ENCODE results near the gene POLR2H.

The POLR2H gene

DNA sequence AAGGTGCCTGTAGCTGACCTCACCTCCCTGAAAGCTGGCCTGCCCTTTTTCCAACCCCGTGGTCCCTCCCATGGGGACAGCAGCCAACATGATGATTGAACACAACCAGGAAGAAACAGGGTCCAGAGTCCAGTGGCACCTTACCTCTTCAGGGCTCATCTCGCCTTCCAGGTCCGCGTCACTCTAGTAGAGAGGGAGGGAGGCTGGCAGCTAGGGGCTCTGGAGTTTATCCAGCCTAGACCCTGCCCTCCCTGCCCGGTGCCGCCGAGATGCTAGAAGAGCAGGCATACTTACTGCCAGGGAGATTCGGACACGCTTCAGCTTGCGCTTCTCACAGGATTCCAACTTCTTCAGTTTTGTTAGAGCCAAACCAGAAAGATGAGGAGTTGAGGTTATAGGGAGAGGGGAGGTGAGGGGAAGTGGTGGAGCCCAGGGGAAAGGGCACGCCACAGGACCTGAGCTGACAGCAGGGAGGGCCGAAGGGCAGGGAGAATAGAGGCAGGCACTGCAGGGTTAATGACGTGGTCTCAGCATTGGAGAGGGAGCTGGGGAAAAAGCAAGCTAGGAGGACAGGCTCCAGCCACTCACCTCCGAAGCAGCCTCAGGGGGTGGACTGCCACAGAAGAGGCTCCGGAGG, 9.2 kb upstream of the POLR2H start:
- DNase-seq = no peak

- DNase-seq = no peak
Observed at GRCh38 chr3:184352897-184353545, 8.5 kb upstream of the POLR2H start.

GRCh38 chr3:184353546-184353941, 8.0 kb upstream of the POLR2H start:
- DNase-seq = no peak

DNA sequence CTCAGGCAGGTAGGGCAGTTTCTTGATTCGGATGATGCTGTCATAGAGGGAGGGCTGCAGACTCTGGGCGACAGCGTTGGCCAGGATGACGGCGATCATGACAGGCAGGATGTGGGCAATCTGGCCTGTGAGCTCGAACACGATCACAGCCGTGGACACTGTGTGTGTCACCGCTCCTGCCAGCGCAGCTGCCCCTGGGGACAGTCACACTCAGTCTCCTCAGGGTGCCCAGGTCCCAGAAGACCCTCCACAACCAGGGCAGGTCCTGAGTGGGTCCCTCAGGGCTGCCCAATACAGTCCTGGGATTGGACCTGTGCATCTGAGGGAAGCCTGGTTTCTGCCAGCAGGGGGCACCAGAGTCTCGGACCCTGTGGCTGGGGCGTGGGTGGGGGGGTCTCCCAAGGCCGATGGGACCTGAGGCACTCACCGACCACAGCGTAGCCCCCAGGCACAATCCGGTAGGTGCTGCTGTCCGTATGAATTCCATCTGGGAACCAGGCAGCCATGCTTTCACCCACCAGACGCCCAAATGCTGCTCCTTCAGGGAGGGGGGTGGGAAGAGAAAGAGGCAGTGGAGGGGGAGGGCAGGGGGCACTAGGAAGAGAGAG, 7.3 kb upstream of the POLR2H start:
- peak in 2 of 14 donors; percentile 18 to 40 for DNase-seq

GRCh38 chr3:184354754-184355153, 6.8 kb upstream of the POLR2H start:
- no peak for DNase-seq

- no peak for DNase-seq
Observed at GRCh38 chr3:184355261-184356040, 6.1 kb upstream of the POLR2H start.

DNA sequence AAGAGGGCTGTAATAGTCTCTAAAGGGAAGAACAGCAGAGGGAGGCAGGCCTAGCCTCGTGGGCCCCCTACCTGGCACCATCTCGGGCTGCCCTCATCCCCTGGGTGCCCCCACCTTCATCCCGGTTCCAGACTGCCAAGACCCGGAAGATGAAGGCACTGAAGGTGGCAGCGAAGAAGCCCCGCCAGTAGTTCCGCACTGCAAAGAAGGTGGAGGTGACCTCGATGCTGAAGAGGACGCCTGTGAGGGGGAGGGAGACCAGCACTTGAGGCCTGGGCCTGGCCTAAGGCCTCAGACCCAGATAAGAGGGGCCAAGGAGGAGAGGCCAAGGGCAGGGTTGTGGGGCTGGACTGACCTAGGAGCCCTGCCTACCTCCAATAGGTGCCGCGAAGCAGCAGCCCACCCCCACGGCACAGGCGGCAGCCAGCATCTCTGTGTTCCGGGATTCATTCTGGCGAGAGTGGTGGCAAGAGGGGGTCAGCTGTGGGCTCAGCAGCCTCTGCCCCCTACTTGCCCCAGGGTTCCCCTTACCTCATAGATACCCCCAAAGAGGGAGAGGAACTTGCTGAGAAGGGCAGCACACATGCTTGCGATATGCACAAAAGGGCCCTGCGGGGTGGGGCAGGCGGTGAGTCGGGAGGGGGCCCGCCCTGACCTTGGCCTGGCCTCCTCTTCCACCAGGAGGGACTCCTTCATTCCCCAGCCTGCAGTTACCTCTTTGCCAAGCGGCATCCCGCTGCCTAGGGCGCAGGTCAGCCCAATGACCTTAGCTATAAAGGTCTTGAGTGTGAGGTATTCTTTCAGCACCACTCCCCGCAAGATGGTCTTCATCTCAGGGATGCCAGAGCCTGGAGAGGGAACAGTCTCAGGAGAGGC, 4.0 kb upstream of the POLR2H start:
- DNase-seq = no peak

- no peak for DNase-seq
Observed at GRCh38 chr3:184358124-184358767, 3.3 kb upstream of the POLR2H start.

DNA sequence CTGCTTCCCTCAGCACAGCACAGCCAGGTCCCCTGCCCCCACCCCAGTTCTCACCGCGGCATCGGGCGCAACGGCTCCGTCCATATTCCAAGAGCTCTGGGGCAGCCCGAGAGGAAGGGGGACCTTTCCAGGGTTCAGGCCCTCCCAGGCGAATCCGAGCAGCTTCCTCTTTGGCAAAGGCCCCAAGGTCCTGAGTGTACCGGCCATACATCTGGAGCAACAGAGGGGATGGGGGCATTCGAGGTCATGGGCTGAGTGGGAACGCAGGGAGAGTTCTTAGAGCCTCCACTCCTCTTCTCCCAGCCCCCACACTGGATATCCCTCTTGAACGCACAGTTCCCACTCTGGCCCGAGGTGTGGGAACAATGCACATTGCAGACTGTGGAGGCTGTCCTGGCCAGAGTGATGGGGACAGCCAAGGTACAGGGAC, 2.6 kb upstream of the POLR2H start:
- no peak for DNase-seq

DNA sequence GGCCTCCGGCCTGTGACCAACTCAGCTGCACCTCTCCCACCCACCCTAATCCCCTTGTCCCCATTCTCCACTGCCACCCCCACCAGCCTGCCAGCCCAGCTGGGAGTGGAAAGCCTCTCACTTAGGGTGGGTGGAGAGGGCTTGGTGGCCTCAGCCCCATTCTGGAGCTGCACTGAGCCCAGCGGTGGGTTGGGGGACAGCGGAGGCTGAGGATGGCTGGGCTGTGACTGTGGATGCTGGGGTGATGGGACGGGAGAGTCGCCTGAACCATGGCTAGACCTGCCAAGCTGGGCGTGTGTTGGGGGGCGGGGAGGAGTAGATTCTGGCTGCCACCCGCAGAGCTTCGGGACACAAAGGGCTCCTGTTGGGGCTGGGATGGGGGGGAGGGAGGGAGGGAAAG, 1.9 kb upstream of the POLR2H start:
- peak in 12 of 14 donors; percentile 20 to 74 (median 62) for DNase-seq

DNA sequence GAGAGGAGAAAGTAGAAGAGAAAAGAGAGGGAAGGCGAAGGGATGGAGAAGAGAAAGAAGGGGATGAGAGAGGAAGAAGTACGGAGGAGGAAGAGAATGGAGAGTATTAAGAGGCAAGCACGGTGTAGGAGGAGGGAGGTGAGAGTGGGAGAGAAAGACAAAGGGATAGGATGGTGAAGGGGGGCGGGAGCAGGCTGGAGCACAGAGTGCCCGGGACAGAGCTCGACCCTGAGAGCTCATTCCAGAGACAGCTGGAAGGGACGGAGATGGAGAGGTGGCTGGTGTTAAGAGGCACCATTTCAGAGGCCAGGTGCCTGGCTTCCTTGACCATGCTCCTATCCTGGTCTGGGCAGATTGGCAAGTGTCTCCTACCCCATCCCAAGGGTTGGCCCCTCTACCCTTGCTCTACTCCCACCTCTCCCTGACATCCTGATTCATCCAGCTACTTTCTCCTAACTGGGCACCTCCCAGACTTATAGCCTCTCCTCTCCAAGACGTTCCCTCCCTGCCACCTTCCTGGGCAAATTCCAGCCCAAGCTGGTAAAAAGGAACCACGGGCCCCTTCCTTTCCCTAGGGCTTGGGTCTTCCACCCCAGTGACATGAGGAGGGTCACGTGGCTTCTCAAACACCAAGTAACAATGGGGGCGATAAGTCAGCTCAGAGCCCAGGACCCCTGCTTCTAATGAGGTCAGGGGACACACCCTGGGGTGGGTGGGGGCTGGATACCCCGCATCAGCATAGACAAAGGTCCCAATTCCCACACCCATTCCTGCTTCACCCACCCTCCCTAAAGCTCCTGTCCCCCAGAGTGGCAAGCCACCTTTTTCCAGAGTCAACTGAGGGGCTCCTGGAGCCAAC, 1.2 kb upstream of the POLR2H start:
- peak in 5 of 14 donors; percentile 19 to 64 (median 46) for DNase-seq

DNA sequence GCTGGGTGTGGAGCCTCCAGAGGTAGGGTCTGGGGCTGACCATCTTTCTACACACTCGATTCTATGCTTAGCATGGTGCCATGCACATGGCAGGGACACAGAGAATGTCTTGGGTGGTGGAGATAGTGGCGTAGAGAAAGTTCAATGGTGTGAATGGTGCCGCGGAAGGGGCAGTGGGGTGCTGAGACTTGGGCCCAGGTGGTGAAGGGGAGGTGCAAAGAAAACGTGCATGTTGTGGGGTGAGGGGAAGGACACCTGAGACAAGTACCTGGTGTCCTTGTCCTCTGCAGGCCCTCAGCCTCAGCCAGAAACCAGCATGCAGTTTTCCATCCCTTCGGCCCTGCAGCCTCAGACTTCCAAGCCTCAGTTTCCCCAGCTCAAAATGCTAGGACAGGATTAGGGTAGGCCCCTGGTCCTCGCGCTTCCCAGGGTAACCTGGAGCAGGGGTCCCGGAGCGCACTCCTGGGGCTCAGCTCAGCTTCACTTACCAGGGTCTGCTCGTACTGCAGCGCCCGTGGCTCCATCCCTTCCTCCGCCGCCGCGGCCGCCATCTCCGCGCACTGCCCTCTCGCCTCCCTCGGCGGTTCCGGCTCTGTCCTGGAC, 480 bp upstream of the POLR2H start:
- DNase-seq = peak in 3 of 14 donors; percentile 20 to 78 (median 65)

DNA sequence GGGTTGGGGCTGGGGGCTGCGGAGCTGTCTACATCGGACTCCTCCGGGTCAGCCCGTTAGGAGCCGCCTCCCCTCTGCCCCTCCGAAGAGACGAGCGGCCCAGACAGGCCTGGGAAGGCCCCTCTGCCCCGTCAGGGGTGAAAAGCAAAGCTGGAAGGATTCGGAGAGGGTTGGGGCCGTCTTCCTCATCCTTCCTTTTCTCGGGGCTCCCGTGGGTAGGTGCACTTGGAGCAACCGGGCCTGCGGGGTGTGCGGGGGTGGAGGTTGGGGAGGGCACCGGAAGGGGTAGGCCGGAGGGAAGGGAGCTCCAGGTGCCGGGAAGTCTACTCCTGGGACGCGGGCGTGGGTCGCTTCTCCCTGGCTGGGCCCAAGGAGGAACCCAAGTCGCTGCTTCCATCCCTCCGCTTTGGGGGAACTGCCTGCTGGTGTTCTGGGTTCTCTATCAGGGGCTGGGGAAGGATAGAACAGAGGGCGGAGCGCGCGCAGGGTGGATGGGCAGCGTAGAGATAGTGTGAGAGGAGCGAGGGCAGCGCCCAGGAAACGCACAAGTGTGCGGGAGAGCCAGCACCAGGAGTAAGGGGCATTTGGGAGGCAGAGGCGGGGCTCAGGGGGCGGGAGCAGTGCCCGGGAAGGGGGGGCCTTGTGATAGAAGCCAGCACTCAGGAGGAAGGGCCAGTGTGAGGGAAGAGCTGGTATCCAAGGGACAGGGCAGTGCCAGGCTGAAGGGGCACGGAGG, 590 bp downstream of the POLR2H start:
- peak in 13 of 14 donors; percentile 36 to 92 (median 85) for DNase-seq

- peak; percentile 68 to 95 (median 90) for DNase-seq
Observed at GRCh38 chr3:184362668-184363546, 1.4 kb downstream of the POLR2H start.

DNA sequence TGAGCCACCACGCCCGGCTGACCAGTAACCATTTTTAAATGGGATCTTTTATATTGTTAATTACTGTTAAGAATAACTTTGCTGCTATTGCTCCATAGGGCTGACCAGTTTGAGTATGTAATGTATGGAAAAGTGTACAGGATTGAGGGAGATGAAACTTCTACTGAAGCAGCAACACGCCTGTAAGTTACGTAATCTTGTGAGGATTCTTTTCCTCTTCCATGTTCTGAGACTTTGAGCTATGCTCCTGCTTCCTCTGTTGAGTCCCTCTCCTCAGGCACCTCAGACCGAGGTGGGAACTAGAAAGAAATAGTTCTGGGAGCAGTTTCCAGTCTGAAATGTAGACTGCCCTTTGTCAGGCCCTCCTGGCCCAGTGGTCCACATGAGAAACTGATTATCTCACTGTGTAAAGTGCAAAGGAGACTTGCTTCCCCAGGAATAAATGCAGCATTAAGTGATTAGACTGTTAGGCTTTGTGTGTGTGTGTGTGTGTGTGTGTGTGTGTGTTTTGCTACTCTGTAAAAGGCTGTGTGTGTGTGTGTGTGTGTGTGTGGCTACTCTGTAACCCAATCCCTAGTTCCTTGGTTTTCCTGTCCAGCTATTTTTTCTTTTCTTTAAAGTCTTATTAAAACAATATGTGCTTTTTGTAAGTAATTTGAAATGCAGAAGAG, 5.2 kb downstream of the POLR2H start:
- no peak for DNase-seq

DNA sequence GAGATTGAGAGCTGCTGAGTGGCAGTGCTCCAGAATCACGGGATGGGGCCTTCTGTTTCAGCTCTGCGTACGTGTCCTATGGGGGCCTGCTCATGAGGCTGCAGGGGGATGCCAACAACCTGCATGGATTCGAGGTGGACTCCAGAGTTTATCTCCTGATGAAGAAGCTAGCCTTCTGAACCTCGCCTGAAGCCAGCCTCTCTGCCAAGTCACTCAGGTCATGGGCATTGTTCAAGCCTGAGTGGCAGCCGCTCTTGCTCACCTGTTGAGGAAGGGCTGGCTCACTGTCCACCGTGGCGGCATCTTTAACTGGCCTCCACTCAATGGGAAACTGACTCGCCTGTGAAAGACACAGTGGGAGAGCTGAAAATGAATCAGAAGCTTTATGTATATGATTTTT, 6.6 kb downstream of the POLR2H start:
- DNase-seq = peak in 1 of 14 donors; percentile 26

DNA sequence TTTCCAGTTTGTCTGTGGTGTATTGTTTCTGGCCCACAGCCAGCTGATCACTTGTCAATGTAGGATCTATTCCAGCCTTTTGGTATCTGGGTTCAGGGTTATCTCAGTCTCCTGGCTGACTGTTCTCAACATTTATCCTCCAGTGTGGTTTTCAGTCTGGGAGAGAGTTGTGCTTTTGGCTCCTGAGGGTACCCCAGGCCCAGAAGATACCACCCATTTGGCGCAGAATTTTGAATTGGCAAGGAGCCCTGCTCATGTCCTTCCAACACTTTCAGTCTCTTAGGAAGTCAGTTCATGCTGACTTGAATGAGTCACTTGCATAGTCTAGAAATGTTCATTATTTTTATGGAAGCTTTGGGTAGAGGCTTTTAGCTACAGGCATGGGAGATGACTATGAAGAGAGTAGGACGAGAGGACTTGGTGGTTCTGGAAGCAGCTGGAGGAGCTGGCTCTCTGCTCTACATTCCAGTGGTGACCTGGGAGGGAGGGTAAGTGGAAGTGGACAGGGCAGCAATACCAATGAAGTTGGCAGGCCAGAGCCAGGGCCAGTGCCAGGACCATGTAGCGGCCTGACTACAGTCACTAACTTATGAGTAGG, 7.2 kb downstream of the POLR2H start:
- peak in 8 of 14 donors; percentile 19 to 78 (median 58) for DNase-seq
